Measurements from ENCODE around the gene GSE1. TPM values are rescaled to one million over a fixed set of nuclear protein-coding genes. Genes with fewer than 3 reads are reported as not detected.

The GSE1 gene
- total RNA-seq, 1 donor from 2014 or later, result 12.9 TPM

- Histone ChIP-seq H3K4me3 (ENCODE audit: low read depth, low read length) (no peak overlapping the region), H3K27me3 (ENCODE audit: control insufficient read depth, insufficient read depth, low read length) (peaks cover 2% of the 10 kb centered on the region), H3K36me3 (ENCODE audit: control insufficient read depth, insufficient read depth, low read length) (no peaks in the 10 kb centered on the region)
- FAIRE-seq, result no peak
- no peak for DNase-seq (ENCODE audit: low read depth)
- no peak for TF ChIP-seq CTCF (IDR thresholded peaks at IDR 0.05; ENCODE audit: insufficient read depth, low read length, severe bottlenecking)
Measured at GRCh38 chr16:85566561-85567100, 46.5 kb upstream of the GSE1 start.

GRCh38 chr16:85567101-85567866 is 45.8 kb upstream of the GSE1 start:
- FAIRE-seq (no peak), DNase-seq (ENCODE audit: low read depth) (no peak)
- H3K27me3 ChIP-seq (ENCODE audit: control insufficient read depth, insufficient read depth, low read length), result peaks cover 2% of the 10 kb centered on the region
- H3K4me3 ChIP-seq (ENCODE audit: low read depth, low read length), result no peak overlapping the region
- TF ChIP-seq CTCF (IDR thresholded peaks at IDR 0.05; ENCODE audit: insufficient read depth, low read length, severe bottlenecking), result no peak
- no peaks in the 10 kb centered on the region for H3K36me3 ChIP-seq (ENCODE audit: control insufficient read depth, insufficient read depth, low read length)

GRCh38 chr16:85567935-85568334 is 45.2 kb upstream of the GSE1 start:
- FAIRE-seq, result no peak
- TF ChIP-seq CTCF (IDR thresholded peaks at IDR 0.05; ENCODE audit: insufficient read depth, low read length, severe bottlenecking), result no peak
- Histone ChIP-seq H3K4me3 (ENCODE audit: low read depth, low read length) (no peak overlapping the region), H3K27me3 (ENCODE audit: control insufficient read depth, insufficient read depth, low read length) (peaks cover 2% of the 10 kb centered on the region), H3K36me3 (ENCODE audit: control insufficient read depth, insufficient read depth, low read length) (no peaks in the 10 kb centered on the region)
- no peak for DNase-seq (ENCODE audit: low read depth)

GRCh38 chr16:85568519-85568918 is 44.6 kb upstream of the GSE1 start:
- H3K27me3 ChIP-seq (ENCODE audit: control insufficient read depth, insufficient read depth, low read length), result peaks cover 2% of the 10 kb centered on the region
- H3K36me3 ChIP-seq (ENCODE audit: control insufficient read depth, insufficient read depth, low read length), result no peaks in the 10 kb centered on the region
- DNase-seq (ENCODE audit: low read depth) (no peak), FAIRE-seq (no peak)
- no peak overlapping the region for H3K4me3 ChIP-seq (ENCODE audit: low read depth, low read length)
- TF ChIP-seq CTCF (IDR thresholded peaks at IDR 0.05; ENCODE audit: insufficient read depth, low read length, severe bottlenecking), result no peak

- Histone ChIP-seq H3K27me3 (ENCODE audit: control insufficient read depth, insufficient read depth, low read length) (peaks cover 2% of the 10 kb centered on the region), H3K36me3 (ENCODE audit: control insufficient read depth, insufficient read depth, low read length) (no peaks in the 10 kb centered on the region), H3K4me3 (ENCODE audit: low read depth, low read length) (no peak overlapping the region)
- no peak for TF ChIP-seq CTCF (IDR thresholded peaks at IDR 0.05; ENCODE audit: insufficient read depth, low read length, severe bottlenecking)
- no peak for DNase-seq (ENCODE audit: low read depth)
- no peak for FAIRE-seq
Measured at GRCh38 chr16:85569039-85569614, 44.0 kb upstream of the GSE1 start.
